Stimulated activated memory B cell treated with anti-CD40 and anti-IgM and Interleukin-4, amounts not matched to agents 10 μg/mL and 1 μg/mL and 100 μg/mL, for 72 hours (primary cell): ENCODE results near the gene SPIRE2.
"Not testable (repeated sequence)": the region's sequence is repeated elsewhere in the genome, so short reads cannot be mapped to it uniquely, and the experiment has no call there.

Experiments
- ATAC-seq: fragments of 150-1000 bp; cut with Tn5 transposase; 2 replicates; pipeline ENCODE4 v1.10.0; 2021
- H3K27ac Mint-ChIP-seq: one replicate; pipeline ENCODE4 v1.8.0; 2022; ENCODE audit warnings: mild to moderate bottlenecking, mixed read lengths
- H3K27me3 Mint-ChIP-seq: one replicate; pipeline ENCODE4 v1.8.0; 2022; ENCODE audit warnings: mixed read lengths
- H3K36me3 Mint-ChIP-seq: one replicate; pipeline ENCODE4 v1.8.0; 2022; ENCODE audit warnings: mixed read lengths
- H3K4me1 Mint-ChIP-seq: one replicate; pipeline ENCODE4 v1.8.0; 2022; ENCODE audit warnings: mixed read lengths
- H3K4me3 Mint-ChIP-seq: one replicate; pipeline ENCODE4 v1.8.0; 2022; ENCODE audit warnings: mild to moderate bottlenecking, moderate library complexity, mixed read lengths
- H3K9me3 Mint-ChIP-seq: one replicate; pipeline ENCODE4 v1.8.0; 2022; ENCODE audit warnings: mixed read lengths

Gene SPIRE2

GRCh38 chr16:89828199-89828869 lies at the start of gene SPIRE2:
Gene SPIRE2 (plus strand): TSS chr16:89828475. CDS start chr16:89828551, 76 bp downstream.
- no peaks in the 10 kb centered on the region for H3K9me3 Mint-ChIP-seq
- H3K27me3 Mint-ChIP-seq: peaks cover 47% of the 10 kb centered on the region
- ATAC-seq: peak; percentile 84
- H3K27ac Mint-ChIP-seq: no peak within 1 kb of the TSS
- H3K36me3 Mint-ChIP-seq: no peaks in the 10 kb centered on the region
- peaks cover 6% of the 10 kb centered on the region for H3K4me1 Mint-ChIP-seq
- no peak within 1 kb of the TSS for H3K4me3 Mint-ChIP-seq

GRCh38 chr16:89779231-89779908 lies 48.9 kb upstream of the SPIRE2 start:
- H3K27me3 Mint-ChIP-seq: no peaks in the 10 kb centered on the region
- H3K4me3 Mint-ChIP-seq: no peak overlapping the region
- peaks cover 22% of the 10 kb centered on the region for H3K36me3 Mint-ChIP-seq
- H3K27ac Mint-ChIP-seq: no peak overlapping the region
- H3K9me3 Mint-ChIP-seq: no peaks in the 10 kb centered on the region
- ATAC-seq: no peak
- H3K4me1 Mint-ChIP-seq: no peaks in the 10 kb centered on the region

- Mint-ChIP-seq H3K36me3 (peaks cover 27% of the 10 kb centered on the region), H3K4me3 (no peak overlapping the region), H3K27me3 (no peaks in the 10 kb centered on the region), H3K27ac (no peak overlapping the region), H3K9me3 (no peaks in the 10 kb centered on the region), H3K4me1 (no peaks in the 10 kb centered on the region)
- no peak for ATAC-seq
These were observed 48.4 kb upstream of the SPIRE2 start for GRCh38 chr16:89779909-89780305.

- peaks cover 21% of the 10 kb centered on the region for H3K36me3 Mint-ChIP-seq
- H3K4me1 Mint-ChIP-seq: no peaks in the 10 kb centered on the region
- ATAC-seq: no peak
- no peaks in the 10 kb centered on the region for H3K27me3 Mint-ChIP-seq
- H3K27ac Mint-ChIP-seq: no peak overlapping the region
- no peak overlapping the region for H3K4me3 Mint-ChIP-seq
- no peaks in the 10 kb centered on the region for H3K9me3 Mint-ChIP-seq
These were observed 45.8 kb upstream of the SPIRE2 start for GRCh38 chr16:89782489-89782888.

- not testable (repeated sequence) for H3K27me3 Mint-ChIP-seq, H3K9me3 Mint-ChIP-seq, H3K27ac Mint-ChIP-seq, H3K4me3 Mint-ChIP-seq, H3K4me1 Mint-ChIP-seq, ATAC-seq
- peaks cover 21% of the 10 kb centered on the region for H3K36me3 Mint-ChIP-seq
These were observed 44.3 kb upstream of the SPIRE2 start for GRCh38 chr16:89783952-89784351.

GRCh38 chr16:89784406-89784805 lies 43.9 kb upstream of the SPIRE2 start:
- Mint-ChIP-seq H3K36me3 (peaks cover 21% of the 10 kb centered on the region), H3K27me3 (no peaks in the 10 kb centered on the region), H3K4me1 (no peaks in the 10 kb centered on the region), H3K4me3 (no peak overlapping the region), H3K27ac (no peak overlapping the region), H3K9me3 (no peaks in the 10 kb centered on the region)
- ATAC-seq: no peak

GRCh38 chr16:89785523-89786155 lies 42.6 kb upstream of the SPIRE2 start:
- no peaks in the 10 kb centered on the region for H3K27me3 Mint-ChIP-seq
- H3K4me3 Mint-ChIP-seq: no peak overlapping the region
- no peak for ATAC-seq
- H3K27ac Mint-ChIP-seq: no peak overlapping the region
- no peaks in the 10 kb centered on the region for H3K9me3 Mint-ChIP-seq
- H3K4me1 Mint-ChIP-seq: no peaks in the 10 kb centered on the region
- peaks cover 29% of the 10 kb centered on the region for H3K36me3 Mint-ChIP-seq

GRCh38 chr16:89786474-89787364 lies 41.6 kb upstream of the SPIRE2 start:
- no peaks in the 10 kb centered on the region for H3K27me3 Mint-ChIP-seq
- no peaks in the 10 kb centered on the region for H3K4me1 Mint-ChIP-seq
- peaks cover 29% of the 10 kb centered on the region for H3K36me3 Mint-ChIP-seq
- no peak overlapping the region for H3K4me3 Mint-ChIP-seq
- ATAC-seq: no peak
- no peaks in the 10 kb centered on the region for H3K9me3 Mint-ChIP-seq
- H3K27ac Mint-ChIP-seq: no peak overlapping the region

- Mint-ChIP-seq H3K4me1 (peaks cover 4% of the 10 kb centered on the region), H3K27me3 (no peaks in the 10 kb centered on the region), H3K4me3 (no peak overlapping the region), H3K36me3 (peaks cover 35% of the 10 kb centered on the region), H3K27ac (no peak overlapping the region), H3K9me3 (no peaks in the 10 kb centered on the region)
- ATAC-seq: no peak
These were observed 40.9 kb upstream of the SPIRE2 start for GRCh38 chr16:89787365-89787805.

- peaks cover 26% of the 10 kb centered on the region for H3K36me3 Mint-ChIP-seq
- H3K9me3 Mint-ChIP-seq: no peaks in the 10 kb centered on the region
- peaks cover 10% of the 10 kb centered on the region for H3K4me1 Mint-ChIP-seq
- H3K4me3 Mint-ChIP-seq: no peak overlapping the region
- no peaks in the 10 kb centered on the region for H3K27me3 Mint-ChIP-seq
- H3K27ac Mint-ChIP-seq: no peak overlapping the region
- no peak for ATAC-seq
These were observed 36.8 kb upstream of the SPIRE2 start for GRCh38 chr16:89791278-89791995.

GRCh38 chr16:89793092-89793491 lies 35.2 kb upstream of the SPIRE2 start:
- not testable (repeated sequence) for ATAC-seq, H3K27ac Mint-ChIP-seq, H3K4me1 Mint-ChIP-seq, H3K4me3 Mint-ChIP-seq, H3K27me3 Mint-ChIP-seq, H3K9me3 Mint-ChIP-seq
- H3K36me3 Mint-ChIP-seq: peaks cover 28% of the 10 kb centered on the region

GRCh38 chr16:89793955-89794354 lies 34.3 kb upstream of the SPIRE2 start:
- H3K36me3 Mint-ChIP-seq: peaks cover 37% of the 10 kb centered on the region
- no peaks in the 10 kb centered on the region for H3K9me3 Mint-ChIP-seq
- H3K4me3 Mint-ChIP-seq: no peak overlapping the region
- ATAC-seq: no peak
- H3K4me1 Mint-ChIP-seq: peaks cover 10% of the 10 kb centered on the region
- H3K27ac Mint-ChIP-seq: no peak overlapping the region
- no peaks in the 10 kb centered on the region for H3K27me3 Mint-ChIP-seq

- Mint-ChIP-seq H3K36me3 (peaks cover 33% of the 10 kb centered on the region), H3K4me3 (no peak overlapping the region), H3K4me1 (peaks cover 10% of the 10 kb centered on the region), H3K27ac (peak overlapping the region; percentile 31), H3K27me3 (no peaks in the 10 kb centered on the region), H3K9me3 (no peaks in the 10 kb centered on the region)
- ATAC-seq: no peak
These were observed 32.6 kb upstream of the SPIRE2 start for GRCh38 chr16:89795676-89796075.

- Mint-ChIP-seq H3K4me3 (no peak overlapping the region), H3K27me3 (no peaks in the 10 kb centered on the region), H3K9me3 (no peaks in the 10 kb centered on the region), H3K27ac (peak overlapping the region; percentile 31), H3K36me3 (peaks cover 33% of the 10 kb centered on the region), H3K4me1 (peaks cover 10% of the 10 kb centered on the region)
- no peak for ATAC-seq
These were observed 32.2 kb upstream of the SPIRE2 start for GRCh38 chr16:89796104-89796503.
